DND-41 (cell line): ENCODE data around the gene MAP4.

Experiments used
- CTCF ChIP-seq: IDR thresholded peaks from 2 replicates; pipeline ENCODE4 v1.5.1; 2012; ENCODE audit warnings: borderline replicate concordance, low read length, moderate library complexity, mild to moderate bottlenecking; ENCODE audit not compliant: poor library complexity, severe bottlenecking; ENCODE audit errors: extremely low read depth
- EZH2 ChIP-seq: IDR thresholded peaks from 3 replicates; pipeline ENCODE4 v1.6.1; 2012; ENCODE audit warnings: borderline replicate concordance, low read depth, mild to moderate bottlenecking, moderate library complexity, low read length, inconsistent platforms; ENCODE audit not compliant: severe bottlenecking

- TF ChIP-seq CTCF (no peak), EZH2 (no peak)
Observed at GRCh38 chr3:47849186-47849698, 167.0 kb downstream of the MAP4 start.
